GM19463 (cell line): ENCODE results near the gene VAMP3.

Experiments used
- ATAC-seq: cut with Tn5 transposase; IDR thresholded peaks from one replicate; pipeline ENCODE4 v1.9.1; 2021; ENCODE audit warnings: mild to moderate bottlenecking, moderate library complexity; ENCODE audit not compliant: unreplicated experiment

The VAMP3 gene, protein sequence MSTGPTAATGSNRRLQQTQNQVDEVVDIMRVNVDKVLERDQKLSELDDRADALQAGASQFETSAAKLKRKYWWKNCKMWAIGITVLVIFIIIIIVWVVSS

DNA sequence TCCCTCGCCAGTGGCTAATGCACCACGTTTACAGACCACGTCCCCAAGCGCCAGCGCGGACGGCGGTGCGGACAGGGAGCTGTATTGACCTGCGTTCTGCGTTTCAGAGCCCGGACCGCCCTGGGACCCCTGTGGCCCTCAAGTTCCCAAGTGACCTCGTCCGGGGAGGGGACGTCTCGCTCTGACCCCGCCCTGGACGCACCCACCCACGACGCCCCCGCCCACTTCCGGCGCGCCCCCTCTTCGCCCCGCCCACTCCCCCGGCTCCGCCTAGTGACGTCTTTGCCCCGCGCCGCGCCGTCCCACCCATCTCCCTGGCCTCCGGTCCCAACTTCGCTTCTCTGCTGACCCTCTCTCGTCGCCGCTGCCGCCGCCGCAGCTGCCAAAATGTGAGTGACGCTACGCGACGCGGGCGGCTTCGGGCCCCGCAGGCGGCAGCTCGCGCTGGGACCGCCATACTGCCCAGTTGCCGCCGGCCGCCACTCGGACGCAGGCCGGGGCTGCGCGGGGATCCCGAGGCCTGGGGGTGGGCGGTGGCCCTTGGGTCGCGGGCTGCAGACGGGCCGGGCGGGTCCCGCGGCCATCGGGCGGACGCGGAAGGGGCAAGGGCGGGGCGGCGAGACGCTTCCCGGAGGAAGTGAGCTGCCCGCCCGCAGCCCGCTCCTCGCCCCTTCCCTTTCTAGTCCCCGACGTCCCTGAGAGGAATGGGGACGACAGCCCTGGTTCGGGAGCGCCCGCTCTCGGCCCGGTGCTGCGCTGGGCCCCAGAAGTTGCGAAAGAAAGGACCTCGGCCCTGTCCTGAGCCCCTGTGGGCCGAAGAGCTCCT is at the start of gene VAMP3:
Gene VAMP3, plus strand, starts transcription at position 300 of the 826 bp plus-strand sequence. Its CDS starts 88 bp downstream, at position 388.
- ATAC-seq: peak; percentile 73

DNA sequence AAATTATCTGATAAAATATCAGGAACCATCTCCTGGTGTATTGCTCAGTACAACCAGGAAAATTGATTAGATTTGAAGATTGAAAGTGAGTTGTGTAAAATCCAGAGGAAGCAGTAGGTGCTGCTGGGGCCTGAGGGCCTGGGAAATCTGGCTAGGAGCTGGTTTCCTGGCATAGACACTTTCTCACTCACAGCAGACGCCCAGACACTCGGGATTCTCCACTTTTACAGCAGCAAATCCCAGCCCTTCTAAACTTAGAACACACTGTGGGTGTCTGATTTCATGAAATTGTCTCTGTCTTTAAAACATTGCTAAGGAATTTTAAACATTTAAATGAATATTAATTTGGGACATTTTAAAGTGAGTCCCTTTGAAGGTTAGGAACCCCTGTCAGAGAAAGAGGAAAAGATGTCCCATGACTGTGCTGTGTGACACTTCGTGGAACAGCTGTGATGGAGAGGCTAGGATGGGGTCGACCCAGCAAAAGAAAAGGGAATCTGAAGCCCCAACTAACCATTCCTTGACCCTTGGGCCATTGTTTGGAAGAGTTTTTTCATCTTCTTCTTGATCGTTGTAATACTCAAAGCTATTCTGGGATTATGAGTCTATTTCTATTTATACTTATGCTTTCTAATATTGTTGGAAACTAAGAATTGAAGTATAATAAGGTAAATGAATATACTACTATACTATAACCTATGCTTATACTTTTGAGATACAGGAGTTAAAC is 49.0 kb upstream of the VAMP3 start:
- no peak for ATAC-seq

DNA sequence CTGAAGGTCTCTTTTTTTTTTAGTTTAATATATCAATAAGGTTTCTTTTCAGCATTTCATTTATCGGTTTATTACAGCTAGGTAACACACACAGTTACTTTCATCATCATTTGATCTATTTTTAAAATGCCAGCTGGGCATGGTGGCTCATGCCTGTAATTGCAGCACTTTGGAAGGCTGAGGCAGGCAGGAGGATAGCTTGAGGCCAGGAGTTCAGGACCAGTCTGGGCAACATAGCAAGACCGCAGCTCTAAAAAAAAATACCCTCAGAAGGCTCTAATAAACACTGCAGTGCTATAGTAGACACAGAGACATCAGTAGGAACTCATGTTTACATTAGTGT is 48.5 kb upstream of the VAMP3 start:
- no peak for ATAC-seq

DNA sequence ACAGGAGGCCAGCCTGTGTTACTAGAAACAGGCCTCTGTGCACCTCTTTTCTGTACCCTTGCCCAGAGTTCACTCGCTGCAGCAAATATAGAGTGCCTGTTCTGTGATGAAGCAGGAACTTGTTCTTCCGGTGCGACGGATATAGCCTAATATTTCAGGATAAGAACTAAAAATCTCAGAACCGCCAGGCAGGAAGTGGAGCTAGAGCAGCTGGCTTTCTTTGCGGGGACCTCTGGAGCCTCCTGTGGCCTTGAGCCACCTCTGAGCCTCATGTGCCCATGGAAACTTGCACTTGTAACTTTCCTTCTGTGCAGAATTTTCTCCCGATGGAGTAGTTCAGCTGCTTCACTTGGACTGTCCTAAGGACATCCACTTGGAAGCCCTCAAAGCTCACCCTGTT is 44.5 kb upstream of the VAMP3 start:
- no peak for ATAC-seq

DNA sequence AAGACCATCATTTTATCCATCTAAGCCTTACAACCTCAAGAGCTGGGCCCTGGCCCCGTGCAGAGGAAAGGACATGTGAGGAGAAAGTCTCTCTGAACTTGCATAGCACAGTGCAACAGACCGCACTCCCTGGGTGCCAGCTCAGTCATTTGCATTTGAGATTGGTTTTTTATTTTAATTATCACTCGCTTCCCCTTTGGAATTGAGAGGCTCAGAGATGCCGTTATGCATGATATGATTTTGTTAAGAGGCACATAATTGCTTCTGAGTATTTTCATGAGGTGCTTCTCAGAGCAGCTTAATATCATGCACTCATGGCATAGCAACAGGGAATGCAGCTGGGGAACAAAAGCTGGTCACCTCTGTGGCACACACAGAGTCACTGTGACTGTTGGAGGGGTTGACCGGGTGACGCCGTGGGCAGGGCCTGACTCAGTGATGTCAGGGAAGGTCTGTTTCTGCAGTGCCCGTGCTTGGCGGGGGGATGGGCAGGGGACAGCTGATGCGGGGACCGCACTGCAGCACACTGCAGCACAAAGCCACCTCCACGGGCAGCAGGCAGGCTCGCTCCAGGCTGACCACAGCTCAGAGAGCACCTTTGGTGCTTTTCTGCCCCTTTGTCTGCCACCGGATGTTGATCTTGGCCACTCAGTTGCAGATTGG is 43.2 kb upstream of the VAMP3 start:
- ATAC-seq: no peak

DNA sequence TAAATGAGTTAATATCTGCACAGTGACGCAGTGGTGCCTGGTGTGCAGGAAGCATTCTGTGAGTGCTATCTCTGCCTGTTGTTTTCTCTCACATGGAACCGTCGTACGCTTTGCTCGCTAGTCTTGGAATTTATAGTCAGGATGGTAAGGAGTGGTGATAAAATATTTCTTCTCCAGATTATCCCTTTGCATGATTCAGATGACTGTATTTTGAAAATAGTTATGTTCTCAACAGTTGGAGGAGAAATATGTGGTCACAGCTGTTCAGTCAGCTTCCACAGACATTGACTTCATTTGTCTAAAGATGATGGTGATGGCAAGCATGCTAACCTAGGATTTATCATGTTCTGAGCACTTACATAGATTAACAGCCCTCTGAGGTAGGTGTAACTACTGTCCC is 41.3 kb upstream of the VAMP3 start:
- no peak for ATAC-seq

DNA sequence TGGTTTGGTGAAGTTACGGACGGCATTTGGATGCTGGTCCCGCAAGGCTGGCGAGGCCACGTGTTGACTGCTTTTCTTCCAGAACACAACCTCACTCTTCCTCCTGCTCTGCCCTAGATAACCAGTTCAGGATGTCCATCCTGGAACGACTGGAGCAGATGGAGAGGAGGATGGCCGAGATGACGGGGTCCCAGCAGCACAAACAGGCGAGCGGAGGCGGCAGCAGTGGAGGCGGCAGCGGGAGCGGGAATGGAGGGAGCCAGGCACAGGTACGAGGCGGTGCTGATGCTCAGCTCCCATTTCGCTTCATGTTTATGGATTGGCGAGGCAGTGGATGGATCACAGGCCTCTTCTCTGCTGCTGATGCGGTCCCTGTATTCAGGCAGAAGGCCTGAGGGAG is 38.8 kb upstream of the VAMP3 start:
- no peak for ATAC-seq

DNA sequence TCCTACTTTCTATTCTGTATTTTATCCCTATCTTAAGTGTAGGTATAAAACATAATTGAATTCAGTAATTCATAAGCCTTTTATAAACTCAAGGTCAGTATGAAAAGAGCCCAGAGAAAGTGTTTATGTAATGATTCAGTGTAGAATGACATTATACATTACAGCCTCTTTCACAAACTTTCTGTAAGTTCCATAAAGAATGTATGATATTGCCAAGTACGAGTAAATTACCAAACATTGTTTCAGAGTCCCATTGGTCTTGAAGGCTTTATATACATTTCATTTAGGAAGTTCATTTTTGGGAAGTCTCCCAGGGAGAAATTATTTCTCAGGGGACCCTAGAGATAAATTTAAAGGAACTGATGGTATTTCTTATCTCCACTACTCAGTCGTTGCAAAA is 37.8 kb upstream of the VAMP3 start:
- ATAC-seq: no peak

DNA sequence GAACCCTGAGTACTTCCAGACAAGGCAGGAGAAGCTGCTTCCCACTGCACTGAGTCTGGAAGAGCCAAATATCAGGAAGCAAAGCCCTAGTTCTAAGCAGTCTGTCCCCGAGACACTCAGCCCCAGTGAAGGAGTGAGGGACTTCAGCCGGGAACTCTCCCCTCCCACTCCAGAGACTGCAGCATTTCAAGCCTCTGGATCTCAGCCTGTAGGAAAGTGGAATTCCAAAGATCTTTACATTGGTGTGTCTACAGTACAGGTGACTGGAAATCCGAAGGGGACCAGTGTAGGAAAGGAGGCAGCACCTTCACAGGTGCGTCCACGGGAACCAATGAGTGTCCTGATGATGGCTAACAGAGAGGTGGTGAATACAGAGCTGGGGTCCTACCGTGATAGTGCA is 33.1 kb upstream of the VAMP3 start:
- ATAC-seq: no peak

DNA sequence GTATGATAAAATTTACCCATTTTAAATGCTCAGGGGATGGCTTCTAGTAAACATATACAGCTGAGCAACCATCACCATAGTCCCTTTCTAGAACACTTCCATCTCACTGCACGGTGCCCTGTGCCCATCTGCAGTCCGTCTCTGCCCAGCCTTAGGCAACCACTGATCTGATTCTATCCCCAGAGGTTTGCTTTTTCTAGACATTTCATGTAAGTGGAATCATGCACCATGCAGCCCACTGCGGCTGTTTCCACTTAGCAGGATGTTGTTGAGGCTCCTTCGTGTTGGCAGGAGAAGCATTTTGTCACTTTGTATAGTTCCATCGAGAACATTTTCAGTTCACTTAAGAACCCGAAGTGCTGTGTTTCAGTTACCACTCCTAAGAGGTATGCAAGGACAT is 27.8 kb upstream of the VAMP3 start:
- ATAC-seq: no peak

DNA sequence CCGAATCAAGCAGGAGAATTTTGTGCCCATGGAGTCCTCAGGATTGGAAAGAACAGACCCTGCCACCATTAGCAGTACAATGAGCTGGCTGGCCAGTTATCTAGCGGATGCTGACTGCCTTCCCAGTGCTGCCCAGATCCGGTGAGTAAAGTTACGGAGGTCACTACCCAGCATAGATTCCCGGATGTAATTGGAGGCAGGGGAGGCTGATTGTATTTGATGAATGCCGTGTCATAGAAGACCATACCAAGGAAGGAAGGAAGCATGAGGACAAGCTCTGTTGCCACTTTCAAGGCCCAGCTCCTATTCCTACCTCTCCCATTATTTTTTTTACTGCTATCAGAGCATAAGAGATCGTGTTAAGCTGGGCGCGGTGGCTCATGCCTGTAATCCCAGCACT is 26.2 kb upstream of the VAMP3 start:
- ATAC-seq: no peak

DNA sequence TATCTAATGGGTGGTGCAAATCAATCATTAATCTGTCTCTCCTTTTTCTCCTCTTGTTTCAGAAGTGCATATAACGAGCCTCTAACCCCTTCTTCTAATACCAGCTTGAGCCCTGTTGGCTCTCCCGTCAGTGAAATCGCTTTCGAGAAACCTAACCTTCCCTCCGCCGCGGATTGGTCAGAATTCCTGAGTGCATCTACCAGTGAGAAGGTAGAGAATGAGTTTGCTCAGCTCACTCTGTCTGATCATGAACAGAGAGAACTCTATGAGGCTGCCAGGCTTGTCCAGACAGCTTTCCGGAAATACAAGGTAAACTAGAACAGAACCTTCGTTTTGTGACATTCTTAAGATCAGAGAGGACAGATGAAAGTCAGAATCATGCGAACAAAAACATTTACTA is 25.3 kb upstream of the VAMP3 start:
- no peak for ATAC-seq

DNA sequence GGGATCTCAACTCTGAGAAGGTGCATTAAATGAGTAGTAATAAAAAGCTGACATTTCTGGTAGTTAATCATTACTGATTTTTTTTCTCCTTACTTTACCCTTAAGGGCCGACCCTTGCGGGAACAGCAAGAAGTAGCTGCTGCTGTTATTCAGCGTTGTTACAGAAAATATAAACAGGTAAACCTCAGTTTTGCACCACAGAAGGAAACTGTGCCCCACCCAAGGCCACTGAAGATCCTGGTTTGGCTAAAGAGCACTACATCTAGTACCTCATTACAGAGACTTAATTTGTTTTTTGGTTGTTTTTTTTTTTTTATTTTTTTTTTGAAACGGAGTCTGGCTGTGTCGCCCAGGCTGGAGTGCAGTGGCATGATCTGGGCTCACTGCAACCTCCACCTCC is 23.5 kb upstream of the VAMP3 start:
- ATAC-seq: no peak

DNA sequence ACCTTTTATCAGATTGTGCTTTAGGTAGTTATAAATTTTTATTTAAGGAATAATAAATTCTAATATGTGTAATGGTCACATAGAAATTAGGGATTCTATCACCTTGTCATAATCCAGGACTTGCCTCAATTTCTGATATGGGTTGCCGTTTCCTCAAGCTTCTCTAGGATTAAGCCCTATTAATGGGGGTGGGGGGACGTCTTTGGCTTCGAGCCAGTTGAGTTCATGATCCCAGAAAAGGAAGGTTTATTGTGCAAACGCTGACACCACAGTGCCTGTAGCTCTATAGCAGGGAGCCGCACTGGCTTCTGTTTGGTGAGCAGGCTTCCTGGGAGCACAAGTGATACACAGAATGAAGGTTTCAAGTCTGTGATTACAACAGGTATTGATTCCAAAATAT is 22.0 kb upstream of the VAMP3 start:
- ATAC-seq: no peak

DNA sequence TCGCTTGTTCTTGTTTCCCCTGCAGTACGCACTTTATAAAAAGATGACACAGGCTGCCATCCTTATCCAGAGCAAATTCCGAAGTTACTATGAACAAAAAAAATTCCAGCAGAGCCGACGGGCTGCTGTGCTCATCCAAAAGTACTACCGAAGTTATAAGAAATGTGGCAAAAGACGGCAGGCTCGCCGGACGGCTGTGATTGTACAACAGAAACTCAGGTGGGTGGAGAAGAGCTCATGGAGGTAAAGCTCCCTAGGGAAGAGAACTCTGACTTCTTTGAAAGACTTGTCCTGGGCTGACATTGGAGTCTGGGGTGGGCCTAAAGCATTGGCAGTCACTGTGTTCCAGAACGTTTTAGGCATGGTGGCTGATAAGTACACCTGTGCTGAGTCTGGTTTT is 19.9 kb upstream of the VAMP3 start:
- ATAC-seq: no peak

DNA sequence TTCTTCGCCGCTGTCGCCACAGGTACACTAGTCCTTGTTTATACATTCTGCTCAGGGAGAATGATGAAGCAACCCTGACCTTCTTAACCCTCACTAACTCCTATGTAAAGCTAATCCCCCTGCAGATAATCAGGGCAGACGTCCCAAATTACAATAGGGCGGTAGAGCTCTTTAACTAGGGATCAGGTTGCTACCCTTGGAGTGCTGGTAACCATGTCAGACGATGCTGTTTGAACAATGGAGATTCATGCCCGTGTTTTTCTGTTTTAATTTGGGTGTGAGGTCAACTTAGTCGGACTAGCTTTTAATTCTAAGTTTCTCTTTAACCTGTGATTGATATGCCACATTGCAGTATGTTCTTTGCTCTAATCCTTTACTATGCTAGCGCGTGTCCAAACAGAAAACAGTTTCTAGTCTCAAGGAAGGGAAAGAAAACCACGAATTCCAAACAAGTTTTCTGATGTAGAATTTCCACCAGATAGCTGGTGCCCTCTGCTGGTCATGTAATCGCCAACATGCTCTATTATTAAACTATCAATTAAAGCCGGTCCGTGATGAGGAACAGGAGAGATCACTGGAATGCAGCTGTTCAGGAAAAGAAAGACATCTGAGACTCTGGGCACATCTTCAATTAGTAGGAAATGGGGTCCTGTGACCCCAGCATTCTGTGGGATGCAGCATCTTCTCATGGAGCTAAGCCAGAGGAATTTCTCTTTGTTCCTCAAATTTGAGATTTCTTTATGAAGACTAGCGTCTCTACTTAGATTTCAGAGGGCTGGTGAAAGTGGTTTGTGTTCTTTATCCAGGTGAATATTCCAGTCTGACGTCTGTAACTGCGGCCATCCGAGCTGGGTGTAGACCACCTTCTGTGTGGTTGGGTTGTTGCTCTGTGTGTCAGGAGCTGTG is 18.3 kb upstream of the VAMP3 start:
- ATAC-seq: no peak

DNA sequence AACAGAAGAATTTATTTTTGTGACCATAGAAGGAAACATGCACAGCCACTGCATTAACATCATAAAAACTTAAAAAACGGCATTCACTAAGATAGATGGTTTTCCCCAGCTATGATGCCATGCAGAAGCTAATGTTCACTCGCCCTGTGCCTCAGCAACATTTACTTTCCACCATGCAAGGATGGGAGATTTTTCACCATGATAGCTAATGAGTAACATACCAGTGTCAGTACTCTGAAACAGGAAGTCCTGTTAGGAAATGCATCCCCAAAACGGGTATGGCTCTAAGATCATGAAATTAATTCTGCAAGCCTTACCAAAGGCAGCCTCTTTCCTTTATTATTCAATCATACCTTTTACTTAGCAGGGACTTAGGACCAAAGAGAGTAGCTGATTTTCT is 17.5 kb upstream of the VAMP3 start:
- no peak for ATAC-seq

DNA sequence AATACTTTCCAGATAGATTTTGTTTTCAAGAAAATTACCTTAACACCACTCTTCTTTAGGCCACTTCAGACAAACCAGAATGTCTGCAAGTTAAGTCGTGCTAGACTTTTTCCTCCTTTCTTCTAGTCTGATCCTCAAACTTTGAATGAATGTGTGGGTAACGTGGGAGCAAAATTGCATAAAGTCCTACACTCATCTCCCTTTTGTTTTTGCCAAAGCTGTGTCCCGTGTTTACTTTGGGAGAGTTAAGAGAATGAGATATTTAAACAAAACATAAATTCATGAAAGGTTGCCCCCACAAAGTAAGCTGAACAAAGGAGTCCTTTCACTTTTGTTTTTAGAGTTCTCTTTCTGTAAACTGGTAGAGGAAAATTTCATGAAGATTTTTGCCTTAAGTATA is 16.9 kb upstream of the VAMP3 start:
- ATAC-seq: no peak

DNA sequence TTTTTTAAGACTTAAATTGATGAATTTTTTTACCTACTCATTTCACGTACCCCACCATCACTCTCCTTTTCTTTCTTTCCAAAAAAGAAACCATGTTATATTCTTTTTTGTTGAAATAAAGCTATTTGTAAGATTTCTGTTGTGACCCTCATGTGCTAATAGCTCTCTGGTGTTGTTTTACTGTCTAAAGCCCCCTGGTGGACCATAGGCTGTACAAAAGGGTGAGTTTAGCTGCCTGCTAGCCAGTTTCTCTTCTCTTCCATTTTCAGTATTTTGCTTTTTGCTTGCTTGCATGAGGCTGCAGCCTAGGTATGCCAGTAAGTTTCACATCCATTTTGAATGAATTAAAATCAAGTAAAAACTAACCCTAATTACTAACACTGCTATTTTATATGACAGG is 15.6 kb upstream of the VAMP3 start:
- ATAC-seq: no peak

DNA sequence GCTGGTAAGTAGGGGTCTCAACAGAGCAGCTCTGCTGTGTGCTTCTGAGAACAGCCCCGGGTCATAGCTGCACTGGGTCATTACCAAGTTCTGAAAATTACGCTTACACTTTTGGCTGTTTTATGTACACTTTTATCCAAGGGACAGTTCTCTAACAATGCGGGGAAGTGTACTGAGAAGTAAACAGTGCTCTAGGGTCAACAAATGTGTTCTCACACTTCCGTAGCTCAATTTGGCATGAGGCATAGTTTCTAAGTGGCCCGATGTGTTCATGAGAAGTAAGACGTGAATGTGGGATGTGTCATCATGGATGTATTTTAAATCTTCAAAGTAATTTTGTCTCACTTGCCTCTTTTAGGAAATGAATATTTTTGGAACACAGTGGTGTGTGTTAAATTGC is 10.9 kb upstream of the VAMP3 start:
- ATAC-seq: no peak

DNA sequence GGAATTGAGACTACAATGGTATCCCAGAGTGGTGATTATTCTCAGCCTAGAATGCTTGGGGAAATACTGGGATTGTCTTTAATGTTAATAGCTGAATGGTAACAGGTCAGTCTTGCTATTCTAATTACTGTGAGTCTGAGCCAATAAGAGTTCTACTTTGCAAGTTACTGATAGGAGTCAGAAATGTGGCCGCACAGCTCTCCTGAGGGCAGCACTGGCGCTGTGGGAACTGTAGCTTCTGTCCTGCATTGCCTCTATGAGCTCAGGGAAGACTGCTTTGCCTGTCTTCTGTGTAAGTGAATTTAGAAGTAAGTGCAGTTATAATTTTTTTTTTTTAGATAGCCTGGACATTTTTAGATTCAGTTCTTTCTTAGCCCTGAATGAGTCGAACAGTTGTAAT is 10.0 kb upstream of the VAMP3 start:
- no peak for ATAC-seq
